ENCODE data around the gene EIF4G1. TPM values are rescaled to one million over a fixed set of nuclear protein-coding genes. Genes with fewer than 3 reads are reported as not detected.

EIF4G1 gene
- total RNA-seq, 1 experiment from 2014 or later: 496 TPM

DNA sequence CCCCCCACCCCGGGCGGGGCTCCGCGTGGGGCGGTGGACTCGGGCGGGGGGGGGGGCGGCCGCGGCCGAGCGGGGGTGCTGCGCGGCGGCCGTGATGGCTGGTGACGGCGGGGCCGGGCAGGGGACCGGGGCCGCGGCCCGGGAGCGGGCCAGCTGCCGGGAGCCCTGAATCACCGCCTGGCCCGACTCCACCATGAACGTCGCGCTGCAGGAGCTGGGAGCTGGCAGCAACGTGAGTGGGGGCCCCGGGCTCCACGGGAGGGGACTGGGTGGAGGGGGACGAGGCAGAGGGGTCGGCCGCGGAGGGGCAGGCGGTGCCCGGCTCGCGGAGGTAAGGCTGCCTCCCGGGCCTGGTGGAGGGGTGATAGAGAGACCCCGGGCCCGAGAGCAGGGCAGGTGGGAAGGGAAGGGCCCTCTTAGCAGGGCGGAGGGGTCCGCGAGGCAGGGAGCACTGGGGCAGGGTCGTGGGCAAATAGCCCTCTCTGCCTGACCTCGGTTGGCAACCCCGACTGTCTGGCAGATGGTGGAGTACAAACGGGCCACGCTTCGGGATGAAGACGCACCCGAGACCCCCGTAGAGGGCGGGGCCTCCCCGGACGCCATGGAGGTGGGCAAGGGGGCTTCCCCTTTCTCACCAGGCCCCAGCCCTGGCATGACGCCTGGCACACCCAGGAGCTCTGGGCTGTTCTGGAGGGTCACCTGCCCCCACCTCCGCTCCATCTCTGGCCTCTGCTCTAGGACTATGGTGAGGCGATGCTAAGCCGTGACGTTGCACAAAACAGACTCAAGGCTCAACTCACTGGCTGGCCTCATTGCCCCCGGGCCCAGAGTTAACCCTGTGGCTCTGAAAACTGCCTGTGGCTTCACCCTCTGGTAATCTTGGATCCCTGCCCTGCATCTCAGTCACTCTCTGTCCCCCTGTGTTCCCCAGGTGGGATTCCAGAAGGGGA, 38.2 kb upstream of the EIF4G1 start, which contains the start of gene ECE2:
ECE2 (plus strand) TSS at position 62 of the 950 bp plus-strand sequence; CDS start at position 194, 132 bp downstream.
- no peak within 1 kb of the TSS for H3K27ac ChIP-seq (ENCODE audit: low read depth, low read length)
- H4K20me1 ChIP-seq (ENCODE audit: insufficient read depth): no peaks in the 10 kb centered on the region
- H3K9ac ChIP-seq (ENCODE audit: low read length): no peak within 1 kb of the TSS
- H3K4me2 ChIP-seq (ENCODE audit: low read length): no peak within 1 kb of the TSS
- no peaks in the 10 kb centered on the region for H3K9me3 ChIP-seq (ENCODE audit: control insufficient read depth in 1 of 2, insufficient read depth in 1 of 2, low read depth in 1 of 2, low read length in 2 of 2)
- no peaks in the 10 kb centered on the region for H3K4me1 ChIP-seq (ENCODE audit: control insufficient read depth in 1 of 2, insufficient read depth in 2 of 2, low read length in 2 of 2)
- ChIA-PET POLR2A (no interaction called here), CTCF (no interaction called here), RAD21 (ENCODE audit: low non-redundant PET in 1 of 2, low total read pairs in 2 of 2, uncharacterized antibody in 2 of 2, unreplicated experiment in 2 of 2) (no interaction called here)
- no peak for ATAC-seq
- H3K27me3 ChIP-seq (ENCODE audit: insufficient read depth, low read length): no peaks in the 10 kb centered on the region
- intact Hi-C loops (cut with micrococcal nuclease): no loop called here
- DNase-seq (ENCODE audit: low read depth, low spot score): no peak
- BruUV-seq (replicated peaks): no TSS peak
- no peak within 1 kb of the TSS for H2AFZ ChIP-seq (ENCODE audit: low read depth, low read length, poor library complexity, severe bottlenecking)
- H3K79me2 ChIP-seq (ENCODE audit: insufficient read depth, low read length): no peaks in the 10 kb centered on the region
- H3K9me2 ChIP-seq (ENCODE audit: insufficient read depth): no peaks in the 10 kb centered on the region
- TF ChIP-seq SP1 (IDR thresholded peaks at IDR 0.05; ENCODE audit: low read depth) (no peak), EZH2phosphoT487 (IDR thresholded peaks at IDR 0.05; ENCODE audit: borderline replicate concordance) (no peak), YY1 (IDR thresholded peaks at IDR 0.05; ENCODE audit: extremely low read depth, insufficient replicate concordance, low read depth, low read length) (no peak), ELF1 (IDR thresholded peaks at IDR 0.05; ENCODE audit: borderline replicate concordance, low read depth) (no peak), FOSL1 (IDR thresholded peaks at IDR 0.05; ENCODE audit: low read depth) (no peak), CBX3 (IDR thresholded peaks at IDR 0.05; ENCODE audit: low read depth) (no peak), POLR2AphosphoS5 (IDR thresholded peaks at IDR 0.05; ENCODE audit: low read depth, low read length) (no peak), POLR2A (IDR thresholded peaks at IDR 0.05; ENCODE audit: borderline replicate concordance, extremely low read depth, insufficient read depth, insufficient read length) (no peak)
- TF ChIP-seq, protein P1, sequence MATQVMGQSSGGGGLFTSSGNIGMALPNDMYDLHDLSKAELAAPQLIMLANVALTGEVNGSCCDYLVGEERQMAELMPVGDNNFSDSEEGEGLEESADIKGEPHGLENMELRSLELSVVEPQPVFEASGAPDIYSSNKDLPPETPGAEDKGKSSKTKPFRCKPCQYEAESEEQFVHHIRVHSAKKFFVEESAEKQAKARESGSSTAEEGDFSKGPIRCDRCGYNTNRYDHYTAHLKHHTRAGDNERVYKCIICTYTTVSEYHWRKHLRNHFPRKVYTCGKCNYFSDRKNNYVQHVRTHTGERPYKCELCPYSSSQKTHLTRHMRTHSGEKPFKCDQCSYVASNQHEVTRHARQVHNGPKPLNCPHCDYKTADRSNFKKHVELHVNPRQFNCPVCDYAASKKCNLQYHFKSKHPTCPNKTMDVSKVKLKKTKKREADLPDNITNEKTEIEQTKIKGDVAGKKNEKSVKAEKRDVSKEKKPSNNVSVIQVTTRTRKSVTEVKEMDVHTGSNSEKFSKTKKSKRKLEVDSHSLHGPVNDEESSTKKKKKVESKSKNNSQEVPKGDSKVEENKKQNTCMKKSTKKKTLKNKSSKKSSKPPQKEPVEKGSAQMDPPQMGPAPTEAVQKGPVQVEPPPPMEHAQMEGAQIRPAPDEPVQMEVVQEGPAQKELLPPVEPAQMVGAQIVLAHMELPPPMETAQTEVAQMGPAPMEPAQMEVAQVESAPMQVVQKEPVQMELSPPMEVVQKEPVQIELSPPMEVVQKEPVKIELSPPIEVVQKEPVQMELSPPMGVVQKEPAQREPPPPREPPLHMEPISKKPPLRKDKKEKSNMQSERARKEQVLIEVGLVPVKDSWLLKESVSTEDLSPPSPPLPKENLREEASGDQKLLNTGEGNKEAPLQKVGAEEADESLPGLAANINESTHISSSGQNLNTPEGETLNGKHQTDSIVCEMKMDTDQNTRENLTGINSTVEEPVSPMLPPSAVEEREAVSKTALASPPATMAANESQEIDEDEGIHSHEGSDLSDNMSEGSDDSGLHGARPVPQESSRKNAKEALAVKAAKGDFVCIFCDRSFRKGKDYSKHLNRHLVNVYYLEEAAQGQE (IDR thresholded peaks at IDR 0.05; ENCODE audit: low read depth): no peak
- no peaks in the 10 kb centered on the region for H3K36me3 ChIP-seq (ENCODE audit: control insufficient read depth in 1 of 2, insufficient read depth in 2 of 2, low read length in 2 of 2)
- no peak within 1 kb of the TSS for H3K4me3 ChIP-seq (replicated peaks in 1 of 2; ENCODE audit: low read depth in 1 of 2, low read length in 2 of 2)

Measured in HCT116 (cell line).